Endometrial microvascular endothelial cells (primary cell): Measurements from ENCODE around the gene MAP3K15. TPM values are rescaled to one million over a fixed set of nuclear protein-coding genes. Genes with fewer than 3 reads are reported as not detected.

ENCODE experiments used
- in situ Hi-C: cut with HindIII; loops from 2 replicates; pipeline ENCODE4 v1.10.0; 2017; ENCODE audit warnings: low sequenced_read_pairs, low pct_unique_long_range_greater_than_20kb; ENCODE audit errors: inconsistent ontology term
- total RNA-seq: library from RNA; depleted of rRNA; stranded (reverse); fragments of >200 nt; gene quantifications from one replicate; pipeline ENCODE4 v1.2.3, GENCODE V29; 2015; ENCODE audit errors: inconsistent ontology term

MAP3K15 gene
- total RNA-seq: not detected

GRCh38 chrX:19514791-19515614 is at the start of gene MAP3K15:
Gene MAP3K15, minus strand, starts transcription at chrX:19515508. Its CDS starts 247 bp downstream, at chrX:19515261.
- in situ Hi-C loops: no loop called here

GRCh38 chrX:19564606-19565005 is 49.3 kb upstream of the MAP3K15 start:
- in situ Hi-C loops: no loop called here

DNA sequence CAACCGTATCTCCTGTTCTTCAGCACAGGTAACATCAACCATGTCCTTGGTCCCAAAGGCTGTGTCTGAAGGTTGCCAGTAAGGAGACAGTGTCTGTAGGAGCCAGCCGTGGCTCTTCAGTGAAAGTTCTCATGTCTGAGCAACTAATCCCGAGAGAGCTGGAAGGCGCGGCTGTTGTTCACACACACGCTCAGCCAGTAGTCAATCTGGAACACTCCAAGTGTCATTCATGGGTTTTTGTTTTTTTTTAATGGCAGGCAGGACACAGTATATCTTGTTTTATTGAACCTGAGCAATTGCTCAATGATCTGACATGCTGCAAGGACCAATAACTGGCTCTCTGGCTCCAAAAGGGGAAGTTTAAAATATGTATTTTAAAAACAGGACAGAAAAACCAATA is 48.4 kb upstream of the MAP3K15 start:
- in situ Hi-C loops: no loop called here

DNA sequence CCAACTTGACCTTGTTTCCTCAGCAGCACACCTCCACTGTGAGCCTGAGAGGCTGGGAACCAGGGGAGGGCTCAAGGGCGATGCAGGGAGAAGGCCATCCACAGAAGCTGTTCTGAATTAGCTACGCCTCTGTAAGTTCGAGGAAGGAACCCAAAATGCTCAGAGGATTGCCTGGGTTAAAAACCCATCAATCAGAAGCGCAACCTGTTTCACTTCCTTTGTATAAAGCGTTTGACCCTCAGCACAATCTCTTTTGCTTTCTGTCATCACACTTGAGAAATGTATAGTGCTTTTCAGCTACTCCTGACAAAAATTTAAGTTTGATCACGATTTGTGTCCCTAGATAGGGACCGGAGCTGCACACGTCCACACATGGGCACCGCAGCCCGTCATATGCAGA is 48.0 kb upstream of the MAP3K15 start:
- in situ Hi-C loops: no loop called here

DNA sequence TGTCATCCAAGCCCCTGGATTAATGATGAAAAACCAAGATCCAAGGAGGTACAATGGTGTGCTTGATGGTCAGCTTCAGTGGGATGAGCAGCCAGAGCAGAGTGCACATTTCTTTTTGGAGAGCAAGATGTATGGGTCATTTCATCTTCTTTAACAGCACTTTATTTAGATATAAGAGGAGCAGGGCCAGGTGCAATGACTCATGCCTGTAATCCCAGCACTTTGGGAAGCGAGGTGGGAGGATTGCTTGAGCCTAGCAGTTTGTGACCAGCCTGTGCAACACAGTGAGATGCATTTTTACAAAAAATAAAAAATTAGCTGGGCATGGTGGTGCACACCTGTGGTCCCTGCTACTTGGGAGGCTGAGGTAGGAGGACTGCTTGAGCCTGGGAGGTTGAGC is 45.3 kb upstream of the MAP3K15 start:
- in situ Hi-C loops: no loop called here

DNA sequence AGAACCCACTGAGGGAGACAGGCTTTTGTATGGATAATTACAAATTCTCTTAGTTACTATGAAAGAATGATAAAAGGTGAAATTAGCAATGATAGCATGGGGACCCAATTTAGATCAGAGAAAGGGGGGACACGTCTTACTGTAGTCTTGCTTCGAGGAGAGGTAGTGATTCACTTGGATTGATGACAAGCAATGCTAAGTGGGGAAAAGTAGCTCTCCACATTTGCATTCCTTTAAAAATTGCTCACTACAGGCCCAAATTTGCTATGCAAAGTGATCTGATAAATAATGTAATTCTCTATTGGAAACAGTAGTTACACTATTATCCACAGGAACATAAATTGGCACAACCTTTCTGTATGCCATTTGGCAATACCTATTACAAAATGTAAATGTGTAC is 42.5 kb upstream of the MAP3K15 start:
- in situ Hi-C loops: no loop called here

DNA sequence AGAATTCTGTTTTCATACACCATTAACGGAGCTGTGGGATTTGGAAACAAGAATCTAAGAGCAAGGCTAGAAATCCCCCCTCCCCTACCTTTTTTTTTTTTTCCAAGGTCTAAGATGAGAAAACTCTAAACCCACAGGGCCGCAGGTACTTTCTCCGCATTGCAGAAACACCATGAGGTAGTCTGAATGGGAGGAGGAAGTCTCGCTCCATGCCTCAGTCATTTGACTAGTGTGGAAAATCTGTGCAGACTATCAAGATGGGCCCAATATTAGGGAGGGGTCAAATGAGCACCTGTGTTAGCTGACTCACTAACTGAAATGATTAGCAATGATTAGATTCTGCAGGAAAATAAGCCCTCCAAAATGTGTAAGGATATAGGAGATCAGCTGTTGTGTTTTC is 40.9 kb upstream of the MAP3K15 start:
- in situ Hi-C loops: no loop called here

GRCh38 chrX:19555683-19556082 is 40.4 kb upstream of the MAP3K15 start:
- in situ Hi-C loops: no loop called here

DNA sequence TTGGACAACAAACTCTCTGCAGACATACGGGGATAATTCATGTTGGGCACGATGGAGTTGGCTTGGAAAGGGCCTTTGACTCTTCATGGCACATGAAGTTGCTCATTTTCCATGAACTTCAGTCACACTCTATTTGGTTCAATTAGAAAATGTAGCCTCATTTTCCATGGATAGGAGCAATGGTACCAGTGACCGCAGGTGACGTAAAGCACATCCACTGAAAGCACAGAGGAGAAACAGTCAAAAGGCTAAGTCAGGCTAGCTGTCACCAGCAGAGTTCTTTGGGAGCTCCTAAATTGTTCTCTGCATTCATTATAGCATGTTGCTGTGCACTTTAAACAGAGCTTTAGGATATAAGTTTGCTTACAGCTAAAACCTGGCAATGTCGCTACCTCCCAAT is 39.9 kb upstream of the MAP3K15 start:
- in situ Hi-C loops: no loop called here

DNA sequence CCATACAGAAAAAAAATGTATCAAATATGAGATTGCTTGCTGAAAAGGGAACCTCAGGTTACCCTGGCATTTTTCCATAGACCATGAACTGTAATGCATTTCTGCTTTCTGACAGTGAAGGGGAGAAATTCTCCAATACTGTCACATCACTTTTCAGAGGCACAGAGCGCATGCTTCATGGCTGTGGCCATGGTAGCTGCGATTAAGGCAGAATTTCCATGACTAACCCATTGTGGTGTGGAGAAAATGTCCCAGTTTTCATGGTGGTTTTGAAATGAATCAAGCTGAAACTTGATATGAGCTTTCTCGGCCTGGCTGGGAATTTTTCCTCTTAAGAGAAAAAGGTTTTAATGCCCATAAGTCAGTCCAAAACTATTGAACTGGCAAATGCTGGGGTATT is 39.5 kb upstream of the MAP3K15 start:
- in situ Hi-C loops: no loop called here

- in situ Hi-C loops: no loop called here
Observed at GRCh38 chrX:19552793-19553192, 37.5 kb upstream of the MAP3K15 start.

DNA sequence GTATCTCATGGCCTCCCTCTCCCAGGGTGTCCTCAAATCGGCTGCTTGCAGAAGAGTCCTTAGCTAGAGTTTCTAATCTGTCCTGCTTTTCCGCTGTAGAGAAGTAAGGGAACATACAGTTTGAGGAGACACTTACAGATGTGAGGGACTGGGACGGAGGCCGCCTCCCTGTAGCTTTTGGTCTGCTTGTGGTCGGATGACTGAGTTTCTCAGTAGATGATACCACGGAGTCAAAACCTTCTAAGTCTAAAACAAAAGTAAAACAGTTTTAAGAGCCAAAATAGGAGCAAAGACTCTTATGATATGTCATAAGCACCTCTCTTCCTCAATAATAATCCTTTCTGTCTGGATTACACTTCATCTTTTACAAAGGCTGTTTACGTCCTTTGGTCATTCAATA is 34.5 kb upstream of the MAP3K15 start:
- in situ Hi-C loops: no loop called here

DNA sequence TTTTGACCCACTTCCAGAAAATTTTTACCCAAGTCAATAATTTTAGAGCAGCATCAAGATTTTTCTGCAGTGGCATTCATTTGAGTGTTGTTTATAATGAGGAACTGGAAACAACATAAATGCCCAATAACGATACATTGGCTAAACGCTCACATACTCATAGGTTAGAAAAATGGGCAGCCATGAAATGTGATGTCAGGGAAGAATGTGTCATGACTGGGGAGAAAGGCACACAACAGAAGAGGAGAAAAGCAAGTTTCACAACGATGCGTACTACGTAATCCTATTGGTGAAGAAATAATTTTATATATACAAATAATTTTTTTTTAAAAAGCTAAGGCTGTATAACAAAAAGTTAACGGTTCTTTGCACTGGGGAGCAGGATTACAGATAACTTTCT is 33.6 kb upstream of the MAP3K15 start:
- in situ Hi-C loops: no loop called here

GRCh38 chrX:19548279-19548678 is 33.0 kb upstream of the MAP3K15 start:
- in situ Hi-C loops: no loop called here

- in situ Hi-C loops: no loop called here
Observed at GRCh38 chrX:19545651-19546050, 30.3 kb upstream of the MAP3K15 start.

DNA sequence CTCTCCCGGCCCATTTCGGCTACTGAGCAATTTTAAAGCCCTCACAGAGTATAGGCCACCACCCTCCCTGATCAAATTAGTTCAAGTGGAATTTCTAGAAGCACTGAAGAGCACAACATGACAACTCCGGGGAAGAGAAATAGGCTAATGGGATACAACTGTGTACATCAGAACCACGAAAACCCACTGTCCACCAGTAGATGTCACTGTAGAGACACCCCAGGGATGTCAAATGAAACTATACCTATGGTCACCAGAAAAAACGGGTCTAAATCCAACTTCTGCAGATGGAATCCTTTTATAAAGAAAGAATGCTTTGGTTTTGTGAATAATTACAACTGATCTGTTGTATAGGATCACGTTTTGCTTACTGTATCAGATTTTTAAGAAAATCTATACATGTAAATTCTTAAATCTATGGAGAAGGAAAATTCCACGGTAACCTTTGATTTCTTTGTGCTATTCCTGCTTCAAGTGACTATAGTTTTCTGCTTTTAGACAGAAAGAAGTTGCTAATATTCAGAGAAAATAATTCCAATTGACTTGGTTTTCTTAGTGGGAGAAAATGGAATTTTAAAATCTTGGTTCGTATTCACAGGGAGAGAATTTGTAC is 29.5 kb upstream of the MAP3K15 start:
- in situ Hi-C loops: no loop called here

GRCh38 chrX:19543951-19544381 is 28.7 kb upstream of the MAP3K15 start:
- in situ Hi-C loops: no loop called here

DNA sequence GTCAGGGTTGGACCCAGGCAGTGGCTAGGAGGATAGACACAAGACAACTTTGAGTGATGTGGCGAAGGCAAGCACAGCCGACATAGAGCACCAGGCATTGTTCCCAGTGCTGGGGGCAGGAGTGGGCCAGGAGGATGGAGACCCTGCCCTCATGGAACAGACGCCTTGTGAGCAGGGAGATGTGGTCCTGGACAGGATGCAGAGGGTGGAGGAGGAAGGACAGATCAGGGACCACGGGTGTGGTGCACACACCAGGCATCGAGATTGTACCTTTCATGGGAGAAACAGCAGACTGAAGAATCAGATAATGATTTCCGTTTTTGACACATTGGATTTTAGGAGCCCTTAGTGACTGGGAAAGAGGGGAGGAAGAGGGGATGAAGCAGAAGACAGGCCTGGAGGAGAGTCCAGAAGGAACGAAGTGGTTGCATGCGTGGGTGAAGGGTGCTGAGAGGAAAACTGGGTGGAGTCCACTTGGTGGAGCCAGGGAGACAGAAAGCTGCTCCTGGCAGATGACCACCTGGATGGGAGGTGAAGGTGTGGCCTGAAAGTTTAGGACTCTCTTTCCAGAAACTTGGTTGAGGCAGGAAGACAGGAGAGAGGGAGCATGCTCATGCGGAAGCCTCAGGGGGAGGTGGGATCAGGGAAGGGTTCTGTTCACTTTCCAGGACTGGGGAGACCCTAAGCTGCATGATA is 27.9 kb upstream of the MAP3K15 start:
- in situ Hi-C loops: no loop called here

GRCh38 chrX:19541931-19542330 is 26.6 kb upstream of the MAP3K15 start:
- in situ Hi-C loops: no loop called here

- in situ Hi-C loops: no loop called here
Observed at GRCh38 chrX:19541196-19541595, 25.9 kb upstream of the MAP3K15 start.
